ENCODE results near the gene LY6G6C. TPM values are rescaled to one million over a fixed set of nuclear protein-coding genes. Genes with fewer than 3 reads are reported as not detected.

LY6G6C gene
- total and polyA plus RNA-seq, 2 of the 4 experiments (the other 2 are of a cell fraction) = not detected

DNA sequence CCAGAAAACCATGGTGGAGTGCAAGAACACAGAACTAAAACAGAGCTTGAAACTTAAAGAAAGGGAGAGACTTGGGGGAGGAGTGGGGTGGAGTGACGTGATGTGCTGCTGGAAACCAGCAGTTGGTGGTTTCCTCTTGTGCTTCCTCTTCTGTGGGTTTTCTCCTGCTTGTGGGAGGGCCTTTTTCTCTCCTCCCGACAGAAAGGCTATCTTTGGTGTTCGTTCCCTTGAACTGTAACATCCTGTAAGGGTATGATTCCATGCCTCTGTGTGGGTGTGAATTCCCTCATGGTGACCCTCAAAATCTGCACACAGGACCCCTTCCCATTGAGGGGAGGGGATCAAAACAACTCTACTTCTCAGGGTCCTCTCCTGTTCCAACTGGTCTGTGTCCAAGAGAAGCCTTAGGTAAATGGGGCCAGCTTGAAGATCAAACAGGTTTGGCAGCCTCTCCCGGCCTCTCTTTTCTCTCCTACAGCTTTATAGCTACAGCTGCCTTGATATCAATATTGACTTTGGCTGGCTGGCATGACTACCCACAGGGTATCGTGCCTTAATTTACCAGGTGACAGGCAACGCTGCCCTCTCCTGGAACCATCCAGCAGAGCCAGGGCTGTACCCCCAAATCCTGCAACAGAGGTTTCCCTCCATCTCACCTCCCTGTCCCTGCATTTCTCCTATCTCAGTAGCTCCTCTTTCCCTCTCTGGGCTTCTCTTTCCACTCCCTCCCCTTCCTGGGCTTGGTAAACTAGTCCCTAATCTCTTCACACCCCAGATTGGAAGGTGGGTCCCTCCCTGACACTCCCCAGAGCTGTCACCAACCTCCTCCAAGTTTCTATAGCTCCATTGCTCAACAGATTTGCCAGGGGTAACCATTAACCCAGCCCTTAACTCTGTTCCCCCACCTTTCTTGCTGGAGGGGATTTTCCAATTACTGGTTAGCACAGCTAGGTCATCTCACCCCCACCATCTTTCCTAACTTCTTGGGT lies 16.7 kb upstream of the LY6G6C start:
- Histone ChIP-seq H2AK9ac (replicated peaks; ENCODE audit: low read depth, low read length, poor library complexity) (peak overlapping the region; percentile 83), H2AK5ac (ENCODE audit: low read depth, low read length) (peak overlapping the region; percentile 70), H2AFZ (replicated peaks; ENCODE audit: low read length, poor library complexity) (peak overlapping the region; percentile 83), H3K4me3 (ENCODE audit: insufficient read depth, low read depth, low read length) (peak overlapping the region; percentile 2; the same call in 1 of the 2 replicates), H3K9ac (ENCODE audit: low read depth, low read length) (peak overlapping the region; percentile 32), H3K4me1 (ENCODE audit: control insufficient read depth, insufficient read depth, low read length) (peaks cover 18% of the 10 kb centered on the region), H2BK5ac (ENCODE audit: low read depth, low read length, poor library complexity, severe bottlenecking) (peak overlapping the region; percentile 92), H4K91ac (ENCODE audit: insufficient read depth, low read depth, low read length) (peak overlapping the region; percentile 94), H3K56ac (ENCODE audit: extremely low read depth, insufficient read depth, low read length) (peak overlapping the region; percentile 75), H3K4ac (ENCODE audit: low read depth, low read length) (peak overlapping the region; percentile 93), H3K9me1 (ENCODE audit: insufficient read depth, low read length) (peaks cover 18% of the 10 kb centered on the region), H3K14ac (replicated peaks; ENCODE audit: low read depth, low read length) (peak overlapping the region; percentile 95), H3K79me1 (ENCODE audit: low read depth in 1 of 2, low read length in 2 of 2) (peaks cover 13 to 72% of the 10 kb centered on the region in 2 experiments; a peak in 3 of 4 replicates), H4K20me1 (ENCODE audit: insufficient read depth, low read length) (peaks cover 18% of the 10 kb centered on the region), H4K5ac (ENCODE audit: low read depth, low read length) (peak overlapping the region; percentile 81), H2BK120ac (ENCODE audit: low read depth, low read length) (peak overlapping the region; percentile 87), H3K36me3 (ENCODE audit: control insufficient read depth, insufficient read depth, low read length) (peaks cover 15% of the 10 kb centered on the region), H3K18ac (ENCODE audit: low read depth, low read length) (peak overlapping the region; percentile 60), H3K4me2 (ENCODE audit: low read depth, low read length) (peak overlapping the region; percentile 68), H4K8ac (ENCODE audit: low read depth in 2 of 2, low read length in 2 of 2) (peak overlapping the region; percentile 63 to 97), H2BK15ac (ENCODE audit: low read depth, low read length) (peak overlapping the region; percentile 71; the same call in 2 of the 3 replicates), H2BK20ac (ENCODE audit: low read depth, low read length) (peak overlapping the region; percentile 76), H3K27ac (ENCODE audit: insufficient read depth, low read length) (peak overlapping the region; percentile 62), H3K27me3 (ENCODE audit: control insufficient read depth, insufficient read depth, low read length) (no peaks in the 10 kb centered on the region), H3K23ac (ENCODE audit: low read depth, low read length) (peak overlapping the region; percentile 89), H3K9me3 (ENCODE audit: control insufficient read depth, insufficient read depth, low read length) (no peaks in the 10 kb centered on the region)
- intact Hi-C loops (cut with micrococcal nuclease) (loop anchor here (2.0 kb wide), 1 partner anchor 57 kb away; the partner anchor contains the start of gene VARS1), dilution Hi-C loops (cut with HindIII; ENCODE audit: low sequenced_read_pairs, unreplicated experiment) (no loop called here), in situ Hi-C loops (cut with MboI; ENCODE audit: low sequenced_read_pairs) (no loop called here)
- WGBS, 2 experiments (ENCODE audit: extremely low coverage in 2 of 2, insufficient read length in 1 of 2) = 20% methylated on average over 1 of the region's 6 CpGs; no CpG with 5 or more reads in 1 of the 2 experiments
- ChIA-PET POLR2A (ENCODE audit: unreplicated experiment) (no interaction called here), CTCF (interaction anchor here (0.6 to 1.3 kb wide), 11 partner anchors 9 to 1181 kb away, joined by 3 to 10 read pairs (median 3); partner anchors contain the start of genes ABHD16A, NFKBIL1 and PRR3)
- ATAC-seq (ENCODE audit: low read depth) (peak; percentile 24), DNase-seq (peak; percentile 89)
- no TSS peak for BruUV-seq (replicated peaks)
- TF ChIP-seq MAFK (IDR thresholded peaks at IDR 0.05; ENCODE audit: low read depth, low read length) (no peak), RAD21 (IDR thresholded peaks at IDR 0.05; ENCODE audit: low read length) (no peak; the same call in none of the 2 replicates), MAZ (IDR thresholded peaks at IDR 0.05; ENCODE audit: borderline replicate concordance, low read depth, low read length) (no peak), POLR2A (IDR thresholded peaks at IDR 0.05; ENCODE audit: low read depth, low read length) (peak; percentile 55), NFE2L2 (IDR thresholded peaks at IDR 0.05; ENCODE audit: low read depth, low read length) (no peak), BHLHE40 (IDR thresholded peaks at IDR 0.05; ENCODE audit: low read depth, low read length) (no peak), RCOR1 (IDR thresholded peaks at IDR 0.05; ENCODE audit: insufficient replicate concordance, low read length) (no peak), CEBPB (IDR thresholded peaks at IDR 0.05; ENCODE audit: low read depth, low read length) (no peak), CHD1 (IDR thresholded peaks at IDR 0.05; ENCODE audit: low read depth, low read length) (no peak)
- TF ChIP-seq, protein P1, sequence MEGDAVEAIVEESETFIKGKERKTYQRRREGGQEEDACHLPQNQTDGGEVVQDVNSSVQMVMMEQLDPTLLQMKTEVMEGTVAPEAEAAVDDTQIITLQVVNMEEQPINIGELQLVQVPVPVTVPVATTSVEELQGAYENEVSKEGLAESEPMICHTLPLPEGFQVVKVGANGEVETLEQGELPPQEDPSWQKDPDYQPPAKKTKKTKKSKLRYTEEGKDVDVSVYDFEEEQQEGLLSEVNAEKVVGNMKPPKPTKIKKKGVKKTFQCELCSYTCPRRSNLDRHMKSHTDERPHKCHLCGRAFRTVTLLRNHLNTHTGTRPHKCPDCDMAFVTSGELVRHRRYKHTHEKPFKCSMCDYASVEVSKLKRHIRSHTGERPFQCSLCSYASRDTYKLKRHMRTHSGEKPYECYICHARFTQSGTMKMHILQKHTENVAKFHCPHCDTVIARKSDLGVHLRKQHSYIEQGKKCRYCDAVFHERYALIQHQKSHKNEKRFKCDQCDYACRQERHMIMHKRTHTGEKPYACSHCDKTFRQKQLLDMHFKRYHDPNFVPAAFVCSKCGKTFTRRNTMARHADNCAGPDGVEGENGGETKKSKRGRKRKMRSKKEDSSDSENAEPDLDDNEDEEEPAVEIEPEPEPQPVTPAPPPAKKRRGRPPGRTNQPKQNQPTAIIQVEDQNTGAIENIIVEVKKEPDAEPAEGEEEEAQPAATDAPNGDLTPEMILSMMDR (conservative IDR thresholded peaks at IDR 0.05; ENCODE audit: low read depth, low read length) = peak; percentile 30; the same call in 1 of the 2 replicates
- TF ChIP-seq, protein P2, sequence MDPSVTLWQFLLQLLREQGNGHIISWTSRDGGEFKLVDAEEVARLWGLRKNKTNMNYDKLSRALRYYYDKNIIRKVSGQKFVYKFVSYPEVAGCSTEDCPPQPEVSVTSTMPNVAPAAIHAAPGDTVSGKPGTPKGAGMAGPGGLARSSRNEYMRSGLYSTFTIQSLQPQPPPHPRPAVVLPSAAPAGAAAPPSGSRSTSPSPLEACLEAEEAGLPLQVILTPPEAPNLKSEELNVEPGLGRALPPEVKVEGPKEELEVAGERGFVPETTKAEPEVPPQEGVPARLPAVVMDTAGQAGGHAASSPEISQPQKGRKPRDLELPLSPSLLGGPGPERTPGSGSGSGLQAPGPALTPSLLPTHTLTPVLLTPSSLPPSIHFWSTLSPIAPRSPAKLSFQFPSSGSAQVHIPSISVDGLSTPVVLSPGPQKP (IDR thresholded peaks at IDR 0.05; ENCODE audit: borderline replicate concordance, low read depth, low read length) = no peak
- TF ChIP-seq, protein P3, sequence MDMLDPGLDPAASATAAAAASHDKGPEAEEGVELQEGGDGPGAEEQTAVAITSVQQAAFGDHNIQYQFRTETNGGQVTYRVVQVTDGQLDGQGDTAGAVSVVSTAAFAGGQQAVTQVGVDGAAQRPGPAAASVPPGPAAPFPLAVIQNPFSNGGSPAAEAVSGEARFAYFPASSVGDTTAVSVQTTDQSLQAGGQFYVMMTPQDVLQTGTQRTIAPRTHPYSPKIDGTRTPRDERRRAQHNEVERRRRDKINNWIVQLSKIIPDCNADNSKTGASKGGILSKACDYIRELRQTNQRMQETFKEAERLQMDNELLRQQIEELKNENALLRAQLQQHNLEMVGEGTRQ (IDR thresholded peaks at IDR 0.05; ENCODE audit: low read depth, low read length) = no peak
